HL-60/S4 treated with phorbol 12-myristate 13-acetate at 8.2 ng/mL for 4 days and 3 days (cell line): Measurements from ENCODE around the gene KCNIP3.
"Not testable (repeated sequence)": the region's sequence is repeated elsewhere in the genome, so short reads cannot be mapped to it uniquely, and the experiment has no call there.

Experiments
- in situ Hi-C: fragments of 300-500 bp; cut with MboI; formaldehyde crosslinking; loops from 2 replicates; pipeline ENCODE4 v1.15.0; 2022; ENCODE audit warnings: low sequenced_read_pairs

The KCNIP3 gene

GRCh38 chr2:95382686-95383634, 85.8 kb downstream of the KCNIP3 start:
- in situ Hi-C loops: no loop called here

GRCh38 chr2:95383635-95384027, 86.5 kb downstream of the KCNIP3 start:
- in situ Hi-C loops: no loop called here

- in situ Hi-C loops: no loop called here
These were observed 87.9 kb downstream of the KCNIP3 start for GRCh38 chr2:95384854-95385569.

GRCh38 chr2:95385570-95385984, 88.4 kb downstream of the KCNIP3 start:
- in situ Hi-C loops: no loop called here

- in situ Hi-C loops: no loop called here
These were observed 88.9 kb downstream of the KCNIP3 start for GRCh38 chr2:95386031-95386430.

- in situ Hi-C loops: no loop called here
These were observed 90.2 kb downstream of the KCNIP3 start for GRCh38 chr2:95387358-95387757.

GRCh38 chr2:95388091-95388692, 91.0 kb downstream of the KCNIP3 start:
- in situ Hi-C loops: no loop called here

GRCh38 chr2:95388856-95389244, 91.7 kb downstream of the KCNIP3 start:
- in situ Hi-C loops: no loop called here

- in situ Hi-C loops: no loop called here
These were observed 92.3 kb downstream of the KCNIP3 start for GRCh38 chr2:95389245-95390119.

GRCh38 chr2:95390272-95390880, 93.2 kb downstream of the KCNIP3 start:
- in situ Hi-C loops: no loop called here

GRCh38 chr2:95390881-95391321, 93.8 kb downstream of the KCNIP3 start:
- in situ Hi-C loops: no loop called here

GRCh38 chr2:95391641-95392310, 94.6 kb downstream of the KCNIP3 start:
- in situ Hi-C loops: no loop called here

GRCh38 chr2:95392320-95392719, 95.2 kb downstream of the KCNIP3 start:
- in situ Hi-C loops: no loop called here

GRCh38 chr2:95392730-95393455, 95.7 kb downstream of the KCNIP3 start:
- in situ Hi-C loops: no loop called here

- in situ Hi-C loops: no loop called here
These were observed 96.8 kb downstream of the KCNIP3 start for GRCh38 chr2:95393901-95394300.

GRCh38 chr2:95399061-95399460, 101.9 kb downstream of the KCNIP3 start:
- in situ Hi-C loops: no loop called here

- in situ Hi-C loops: no loop called here
These were observed 104.3 kb downstream of the KCNIP3 start for GRCh38 chr2:95401480-95401879.

- in situ Hi-C loops: not testable (repeated sequence)
These were observed 104.8 kb downstream of the KCNIP3 start for GRCh38 chr2:95402004-95402369.
